Caco-2 (cell line): Measurements from ENCODE around the gene ADAMTSL4. TPM values are rescaled to one million over a fixed set of nuclear protein-coding genes. Genes with fewer than 3 reads are reported as not detected.

Experiments used
- BruUV-seq: library from RNA; stranded (reverse); fragments of 400-500 nt; replicated peaks from 2 replicates; lab custom pipeline; 2021; lab: Mats Ljungman, UMichigan
- CTCF ChIA-PET: fragments of 300-600 bp; sonication (Branson Sonifier 250); formaldehyde crosslinking; loops from one replicate; lab custom pipeline; 2022; ENCODE audit warnings: antibody characterized with exemption; lab: Charles Lee
- POLR2A ChIA-PET: fragments of 300-600 bp; sonication (Branson Sonifier 250); formaldehyde crosslinking; loops from one replicate; lab custom pipeline; 2022; ENCODE audit warnings: antibody characterized with exemption; lab: Charles Lee
- DNase-seq, 2 experiments: peaks; one replicate each; pipeline versions ENCODE4 v3.0.0 to v3.0.0-alpha.2; 2020 to 2022
- H3K27me3 ChIP-seq: replicated peaks from 2 replicates; pipeline ENCODE4 v1.6.0; 2011; ENCODE audit warnings: low read length; ENCODE audit not compliant: control insufficient read depth, insufficient read depth
- H3K36me3 ChIP-seq: 2 replicates; pipeline ENCODE4 v1.5.1; 2011; ENCODE audit warnings: low read length; ENCODE audit not compliant: control insufficient read depth, insufficient read depth
- H3K4me1 ChIP-seq: fragments of 250-450 bp; sonication (Bioruptor Pico); 2 replicates; pipeline ENCODE4 v1.5.1; 2020; ENCODE audit warnings: mild to moderate bottlenecking
- H3K4me3 ChIP-seq: 2 replicates; pipeline ENCODE4 v1.5.1; 2011; ENCODE audit warnings: low read depth, mild to moderate bottlenecking, control low read depth, low read length
- H3K9me3 ChIP-seq: fragments of 250-450 bp; sonication (Bioruptor Pico); 2 replicates; pipeline ENCODE4 v1.5.1; 2020; ENCODE audit warnings: mild to moderate bottlenecking, moderate library complexity
- H3K27ac Mint-ChIP-seq: one replicate; pipeline ENCODE4 v1.8.0; 2022; ENCODE audit warnings: mixed read lengths; ENCODE audit not compliant: unreplicated experiment
- H3K27me3 Mint-ChIP-seq: one replicate; pipeline ENCODE4 v1.8.0; 2022; ENCODE audit warnings: mixed read lengths; ENCODE audit not compliant: insufficient read depth, unreplicated experiment
- H3K36me3 Mint-ChIP-seq: one replicate; pipeline ENCODE4 v1.8.0; 2022; ENCODE audit warnings: mild to moderate bottlenecking, mixed read lengths; ENCODE audit not compliant: insufficient read depth, unreplicated experiment
- H3K4me1 Mint-ChIP-seq: one replicate; pipeline ENCODE4 v1.8.0; 2022; ENCODE audit warnings: low read depth, mixed read lengths; ENCODE audit not compliant: unreplicated experiment
- H3K4me3 Mint-ChIP-seq: one replicate; pipeline ENCODE4 v1.8.0; 2022; ENCODE audit warnings: mild to moderate bottlenecking, moderate library complexity, mixed read lengths; ENCODE audit not compliant: unreplicated experiment
- H3K9me3 Mint-ChIP-seq: one replicate; pipeline ENCODE4 v1.8.0; 2022; ENCODE audit warnings: mixed read lengths; ENCODE audit not compliant: unreplicated experiment
- intact Hi-C: fragments of 100-400 bp; cut with micrococcal nuclease; formaldehyde crosslinking; loops from one replicate; pipeline ENCODE4 v1.10.0; 2022; ENCODE audit not compliant: unreplicated experiment
- total RNA-seq: library from RNA; stranded (reverse); gene quantifications from 2 replicates; pipeline ENCODE4 v1.2.3, GENCODE V29; 2022
- TF ChIP-seq, protein P1 (sequence below), 2 experiments: fragments of 200-600 bp in 1 of 2; IDR thresholded peaks; 1 replicate in 1 of 2; 2 replicates in 1 of 2; pipeline versions ENCODE4 v1.5.1 to v1.8.0; 2011 to 2022; ENCODE audit warnings: antibody characterized with exemption in 1 of 2, control low read depth in 1 of 2, inconsistent platforms in 1 of 2, low read depth in 1 of 2, low read length in 1 of 2, mild to moderate bottlenecking in 1 of 2, moderate library complexity in 1 of 2; ENCODE audit not compliant: insufficient read depth in 1 of 2, severe bottlenecking in 1 of 2, unreplicated experiment in 1 of 2

The ADAMTSL4 gene
- total RNA-seq, 1 experiment from 2014 or later = 17.6 TPM

DNA sequence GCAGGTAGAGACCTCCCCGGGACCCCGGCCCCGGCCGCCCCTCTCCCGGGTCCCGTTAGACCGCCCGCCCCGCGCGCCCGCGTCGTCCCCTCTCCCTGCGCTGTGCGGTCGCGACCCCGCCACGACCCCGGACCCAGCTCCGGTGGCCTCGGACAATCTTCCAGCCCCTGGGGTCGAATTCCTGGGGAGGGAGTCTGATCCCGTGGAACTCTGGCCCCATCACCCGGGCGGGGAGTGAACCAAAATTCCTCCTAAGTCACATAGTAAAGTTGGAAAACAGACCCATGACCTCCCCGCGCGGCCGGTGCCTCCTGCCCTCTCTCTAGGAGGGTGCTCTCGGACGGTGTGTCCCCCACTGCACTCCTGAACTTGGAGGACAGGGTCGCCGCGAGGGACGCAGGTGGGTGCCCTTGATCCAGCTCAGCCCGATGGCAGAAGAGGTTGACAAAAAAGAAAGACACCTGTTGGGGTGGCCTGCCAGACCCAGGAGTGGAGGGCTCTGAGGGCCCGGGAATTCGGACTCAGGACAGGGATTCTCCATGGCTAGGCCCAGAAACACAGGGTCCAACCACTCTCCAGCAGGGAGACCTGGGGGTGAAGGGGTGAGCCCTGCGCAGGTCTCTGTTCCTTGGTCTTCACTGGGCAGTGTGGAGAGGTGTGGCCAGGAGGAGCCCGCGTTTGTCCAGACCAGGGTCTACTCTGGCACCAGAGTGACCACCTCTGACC is 451 bp downstream of the ADAMTSL4 start:
- ChIA-PET CTCF (interaction anchor here (0.5 to 1.9 kb wide), 5 partner anchors 10 to 310 kb away, joined by 3 to 11 read pairs (median 5); no protein-coding TSS in a partner anchor), POLR2A (interaction anchor here (0.5 to 1.7 kb wide), 5 partner anchors 11 to 80 kb away, joined by 3 to 6 read pairs (median 4); partner anchors contain the start of genes ENSA and MCL1)
- peak; percentile 73 to 75 for DNase-seq
- H3K27me3 Mint-ChIP-seq = no peaks in the 10 kb centered on the region
- TSS peak; percentile 43 for BruUV-seq
- Histone ChIP-seq H3K27me3 (no peaks in the 10 kb centered on the region), H3K4me1 (peaks cover 44% of the 10 kb centered on the region), H3K4me3 (peak overlapping the region; percentile 82), H3K36me3 (no peaks in the 10 kb centered on the region), H3K9me3 (no peaks in the 10 kb centered on the region)
- no peaks in the 10 kb centered on the region for H3K9me3 Mint-ChIP-seq
- H3K27ac Mint-ChIP-seq = peak overlapping the region; percentile 92
- H3K4me1 Mint-ChIP-seq = peaks cover 21% of the 10 kb centered on the region
- TF ChIP-seq, protein P1, sequence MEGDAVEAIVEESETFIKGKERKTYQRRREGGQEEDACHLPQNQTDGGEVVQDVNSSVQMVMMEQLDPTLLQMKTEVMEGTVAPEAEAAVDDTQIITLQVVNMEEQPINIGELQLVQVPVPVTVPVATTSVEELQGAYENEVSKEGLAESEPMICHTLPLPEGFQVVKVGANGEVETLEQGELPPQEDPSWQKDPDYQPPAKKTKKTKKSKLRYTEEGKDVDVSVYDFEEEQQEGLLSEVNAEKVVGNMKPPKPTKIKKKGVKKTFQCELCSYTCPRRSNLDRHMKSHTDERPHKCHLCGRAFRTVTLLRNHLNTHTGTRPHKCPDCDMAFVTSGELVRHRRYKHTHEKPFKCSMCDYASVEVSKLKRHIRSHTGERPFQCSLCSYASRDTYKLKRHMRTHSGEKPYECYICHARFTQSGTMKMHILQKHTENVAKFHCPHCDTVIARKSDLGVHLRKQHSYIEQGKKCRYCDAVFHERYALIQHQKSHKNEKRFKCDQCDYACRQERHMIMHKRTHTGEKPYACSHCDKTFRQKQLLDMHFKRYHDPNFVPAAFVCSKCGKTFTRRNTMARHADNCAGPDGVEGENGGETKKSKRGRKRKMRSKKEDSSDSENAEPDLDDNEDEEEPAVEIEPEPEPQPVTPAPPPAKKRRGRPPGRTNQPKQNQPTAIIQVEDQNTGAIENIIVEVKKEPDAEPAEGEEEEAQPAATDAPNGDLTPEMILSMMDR (IDR thresholded peaks at IDR 0.05; ENCODE audit: insufficient read depth in 1 of 2, low read depth in 1 of 2, low read length in 1 of 2, severe bottlenecking in 1 of 2, unreplicated experiment in 1 of 2) = no peak
- intact Hi-C loops = loop anchor here (1.0 to 5.0 kb wide), 2 partner anchors 62 to 85 kb away; partner anchors contain the start of gene TARS2
- H3K4me3 Mint-ChIP-seq = peak overlapping the region; percentile 80
- peaks cover 25% of the 10 kb centered on the region for H3K36me3 Mint-ChIP-seq

DNA sequence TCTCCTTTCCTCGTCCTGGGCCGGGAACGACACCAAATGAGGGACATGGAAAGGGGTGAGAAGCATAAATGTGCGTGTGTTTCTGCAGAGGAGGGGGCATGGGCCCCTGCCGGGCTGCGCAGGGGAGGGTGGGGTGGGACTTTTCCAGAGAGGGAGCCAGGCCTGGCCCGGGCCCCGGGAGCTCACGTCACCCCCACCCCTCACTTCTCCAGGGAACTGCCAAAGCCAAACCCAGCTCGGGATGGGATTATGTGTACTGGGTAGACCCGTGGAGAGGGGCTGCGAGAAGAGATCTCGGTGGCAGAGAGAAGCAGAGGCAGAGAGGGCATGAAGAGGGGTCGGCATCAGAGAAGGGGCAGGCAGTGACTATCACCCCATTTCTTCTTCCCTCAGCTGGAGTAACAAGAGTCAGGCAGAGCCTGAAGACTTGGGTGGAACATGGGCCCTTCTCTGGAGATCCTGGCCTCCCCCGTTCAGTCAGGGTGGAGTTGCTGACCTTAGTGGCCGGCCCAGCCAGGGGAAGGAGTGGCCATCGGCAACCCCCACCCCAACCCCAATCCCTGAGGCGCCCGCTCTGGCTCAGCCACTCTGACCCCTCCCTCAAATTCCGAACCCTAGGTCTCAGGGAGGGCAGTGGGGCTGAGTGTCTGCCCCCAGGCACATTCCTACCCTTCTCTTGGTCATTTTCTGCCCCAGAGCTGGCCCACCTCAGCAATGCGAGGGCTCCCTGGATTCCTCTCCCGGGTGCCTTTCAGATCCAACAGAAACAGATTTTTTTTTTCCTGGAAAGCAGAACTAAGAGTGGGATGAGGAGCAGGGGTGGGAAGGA is 1.2 kb downstream of the ADAMTSL4 start:
- peaks cover 19% of the 10 kb centered on the region for H3K4me1 Mint-ChIP-seq
- no peaks in the 10 kb centered on the region for H3K27me3 Mint-ChIP-seq
- peak overlapping the region; percentile 92 for H3K27ac Mint-ChIP-seq
- H3K36me3 Mint-ChIP-seq = peaks cover 29% of the 10 kb centered on the region
- Histone ChIP-seq H3K4me1 (peaks cover 44% of the 10 kb centered on the region), H3K27me3 (no peaks in the 10 kb centered on the region), H3K9me3 (no peaks in the 10 kb centered on the region), H3K36me3 (no peaks in the 10 kb centered on the region), H3K4me3 (no peak overlapping the region)
- peak overlapping the region; percentile 80 for H3K4me3 Mint-ChIP-seq
- POLR2A ChIA-PET = interaction anchor here (1.0 to 1.8 kb wide), 4 partner anchors 11 to 19 kb away, joined by 3 to 8 read pairs (median 6); no protein-coding TSS in a partner anchor
- intact Hi-C loops = no loop called here
- DNase-seq = peak; percentile 49 to 79
- BruUV-seq = no TSS peak
- no peaks in the 10 kb centered on the region for H3K9me3 Mint-ChIP-seq
- TF ChIP-seq, protein P1 (IDR thresholded peaks at IDR 0.05; ENCODE audit: insufficient read depth in 1 of 2, low read depth in 1 of 2, low read length in 1 of 2, severe bottlenecking in 1 of 2, unreplicated experiment in 1 of 2) = no peak
- CTCF ChIA-PET = interaction anchor here (1.1 to 1.9 kb wide), 3 partner anchors 9 to 40 kb away, joined by 5 to 11 read pairs (median 8); no protein-coding TSS in a partner anchor
